Epithelial cell of esophagus (primary cell): Measurements from ENCODE around the gene KICS2.

Source experiments
- DNase-seq: peaks from one replicate; pipeline ENCODE4 v3.0.0; 2010; ENCODE audit warnings: low read depth
- H3K4me3 ChIP-seq: 2 replicates; pipeline ENCODE4 v1.5.1; 2011; ENCODE audit warnings: mild to moderate bottlenecking, low read length, control low read depth
- CTCF ChIP-seq: IDR thresholded peaks from 2 replicates; pipeline ENCODE4 v1.5.1; 2011; ENCODE audit warnings: low read depth, mild to moderate bottlenecking, low read length, control low read depth, inconsistent platforms; ENCODE audit not compliant: insufficient read depth; ENCODE audit errors: missing control alignments

Gene KICS2

GRCh38 chr12:64236549-64236948, 14.5 kb upstream of the KICS2 start:
- H3K4me3 ChIP-seq = no peak overlapping the region
- peak; percentile 37 for DNase-seq
- peak; percentile 20 for TF ChIP-seq CTCF

- DNase-seq = no peak
- no peak overlapping the region for H3K4me3 ChIP-seq
- TF ChIP-seq CTCF = no peak
Observed at GRCh38 chr12:64232196-64232595, 10.1 kb upstream of the KICS2 start.

- no peak for DNase-seq
- no peak overlapping the region for H3K4me3 ChIP-seq
- no peak for TF ChIP-seq CTCF
Observed at GRCh38 chr12:64229796-64230195, 7.7 kb upstream of the KICS2 start.

GRCh38 chr12:64229240-64229639, 7.1 kb upstream of the KICS2 start:
- TF ChIP-seq CTCF = no peak
- DNase-seq = no peak
- no peak overlapping the region for H3K4me3 ChIP-seq

GRCh38 chr12:64225626-64226025, 3.5 kb upstream of the KICS2 start:
- no peak for DNase-seq
- H3K4me3 ChIP-seq = no peak overlapping the region
- no peak for TF ChIP-seq CTCF

- peak overlapping the region; percentile 91 for H3K4me3 ChIP-seq
- no peak for TF ChIP-seq CTCF
- peak; percentile 86 for DNase-seq
Observed at GRCh38 chr12:64221651-64222008, 466 bp downstream of the KICS2 start.

- DNase-seq = no peak
- TF ChIP-seq CTCF = no peak
- H3K4me3 ChIP-seq = no peak overlapping the region
Observed at GRCh38 chr12:64220046-64220445, 2.0 kb downstream of the KICS2 start.
